HG03571 (cell line): ENCODE data around the gene CEMP1.

Experiments
- ATAC-seq: cut with Tn5 transposase; IDR thresholded peaks from one replicate; pipeline ENCODE4 v1.9.1; 2021; ENCODE audit not compliant: unreplicated experiment

CEMP1 gene

DNA sequence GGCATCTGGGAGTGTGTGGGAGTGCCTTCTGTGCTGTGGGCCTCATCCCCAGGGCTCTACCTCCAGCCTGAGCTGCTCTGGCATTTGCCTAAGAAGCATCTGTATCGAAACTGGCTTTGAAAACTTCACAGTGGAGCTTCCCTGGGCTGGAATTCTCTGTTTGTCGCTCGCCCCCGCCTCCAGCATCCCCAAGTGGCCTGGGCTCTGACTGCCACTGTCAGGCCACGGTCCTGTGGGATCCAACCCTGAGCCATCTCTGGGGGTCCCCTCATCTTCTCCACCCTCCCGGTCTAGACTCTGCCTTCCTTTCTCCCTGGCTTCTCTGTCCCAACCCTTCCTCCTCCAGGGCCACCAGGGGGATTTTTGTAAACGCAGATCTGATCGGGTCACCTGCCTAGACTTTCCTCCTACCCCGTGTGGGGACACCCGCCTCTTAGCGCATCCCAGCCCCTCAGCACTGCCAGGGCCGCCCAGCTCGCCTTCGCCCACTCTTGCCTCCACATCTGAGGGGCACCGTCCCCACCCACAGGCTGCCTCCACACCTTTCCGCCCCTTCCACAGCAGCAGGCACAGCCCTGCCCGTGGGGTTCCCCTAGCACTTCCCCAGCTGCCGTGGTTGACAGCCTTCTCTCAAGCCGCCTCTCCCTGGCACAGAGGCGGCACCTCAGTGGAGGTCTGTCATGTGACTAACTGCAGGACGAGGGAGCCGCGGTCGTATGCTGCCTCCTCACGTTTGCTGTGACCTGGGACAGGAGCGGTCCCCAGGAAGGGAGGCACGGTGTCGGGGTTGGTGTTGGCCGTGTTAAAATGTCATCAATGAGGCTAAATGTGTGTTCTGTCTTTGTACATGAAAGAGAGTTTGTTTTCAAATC is 44.3 kb downstream of the CEMP1 start:
- ATAC-seq: no peak

DNA sequence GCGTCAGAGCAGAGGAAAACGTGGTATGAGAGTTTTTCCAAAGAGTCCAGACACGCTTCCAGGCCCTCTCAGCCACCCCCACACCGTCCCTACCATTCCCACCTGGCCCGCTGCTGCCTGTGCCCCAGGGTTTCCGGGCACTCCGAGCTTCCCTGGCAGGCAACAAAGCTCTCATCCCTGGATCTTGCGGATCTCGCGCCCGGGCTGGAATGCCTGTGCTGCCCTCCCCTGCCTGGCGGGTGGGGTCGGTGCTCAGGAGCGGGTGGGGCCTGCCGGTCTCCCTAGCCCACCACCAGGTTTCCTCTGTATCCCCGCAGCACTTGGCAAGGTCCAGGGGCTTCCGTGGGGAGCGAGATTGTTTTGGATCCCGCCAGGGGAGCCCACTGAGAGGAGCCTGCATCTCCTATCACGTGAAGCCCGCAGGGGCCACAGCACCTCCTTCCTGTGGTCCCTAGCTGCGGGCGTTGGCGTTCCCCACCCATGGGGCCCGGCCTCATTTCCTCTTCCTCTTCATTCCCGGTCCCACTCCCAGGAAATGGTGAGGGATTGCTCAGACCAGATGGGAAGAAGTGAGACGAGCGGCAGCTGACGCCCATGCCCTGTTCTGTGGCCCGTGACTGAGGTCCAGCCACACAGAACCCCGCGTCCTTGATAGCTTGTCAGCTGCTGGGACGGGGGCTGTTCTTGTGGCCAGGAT is 45.2 kb downstream of the CEMP1 start:
- no peak for ATAC-seq

DNA sequence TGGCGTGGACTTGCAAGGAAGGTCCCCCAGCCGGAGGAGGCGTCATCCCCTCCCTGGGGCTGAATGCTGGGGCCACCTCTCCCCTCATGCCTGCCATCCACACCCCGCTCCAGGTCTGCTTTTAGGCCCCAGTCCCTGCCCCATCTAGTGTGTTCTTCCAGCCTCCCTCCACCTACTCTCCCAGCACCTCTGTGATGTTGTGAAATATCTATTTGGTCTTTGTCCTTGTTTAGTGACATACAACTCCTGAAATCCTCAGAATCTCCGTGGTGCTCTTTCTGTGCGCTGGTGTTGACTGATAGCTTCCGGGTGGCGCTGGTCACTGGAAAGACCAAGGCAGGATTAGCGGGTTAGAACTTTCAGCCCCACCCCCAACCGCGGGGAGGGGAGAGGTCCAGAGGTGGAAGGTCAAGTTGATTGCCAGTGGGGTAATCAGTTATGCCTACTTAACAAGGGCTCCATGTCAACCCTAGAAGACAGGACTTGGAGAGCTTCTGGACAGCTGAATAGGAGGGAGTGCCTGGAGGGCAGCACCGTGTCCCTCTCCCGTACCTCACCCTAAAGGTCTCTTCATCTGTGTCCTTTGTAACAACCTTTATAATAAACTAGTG is 46.2 kb downstream of the CEMP1 start:
- ATAC-seq: no peak

DNA sequence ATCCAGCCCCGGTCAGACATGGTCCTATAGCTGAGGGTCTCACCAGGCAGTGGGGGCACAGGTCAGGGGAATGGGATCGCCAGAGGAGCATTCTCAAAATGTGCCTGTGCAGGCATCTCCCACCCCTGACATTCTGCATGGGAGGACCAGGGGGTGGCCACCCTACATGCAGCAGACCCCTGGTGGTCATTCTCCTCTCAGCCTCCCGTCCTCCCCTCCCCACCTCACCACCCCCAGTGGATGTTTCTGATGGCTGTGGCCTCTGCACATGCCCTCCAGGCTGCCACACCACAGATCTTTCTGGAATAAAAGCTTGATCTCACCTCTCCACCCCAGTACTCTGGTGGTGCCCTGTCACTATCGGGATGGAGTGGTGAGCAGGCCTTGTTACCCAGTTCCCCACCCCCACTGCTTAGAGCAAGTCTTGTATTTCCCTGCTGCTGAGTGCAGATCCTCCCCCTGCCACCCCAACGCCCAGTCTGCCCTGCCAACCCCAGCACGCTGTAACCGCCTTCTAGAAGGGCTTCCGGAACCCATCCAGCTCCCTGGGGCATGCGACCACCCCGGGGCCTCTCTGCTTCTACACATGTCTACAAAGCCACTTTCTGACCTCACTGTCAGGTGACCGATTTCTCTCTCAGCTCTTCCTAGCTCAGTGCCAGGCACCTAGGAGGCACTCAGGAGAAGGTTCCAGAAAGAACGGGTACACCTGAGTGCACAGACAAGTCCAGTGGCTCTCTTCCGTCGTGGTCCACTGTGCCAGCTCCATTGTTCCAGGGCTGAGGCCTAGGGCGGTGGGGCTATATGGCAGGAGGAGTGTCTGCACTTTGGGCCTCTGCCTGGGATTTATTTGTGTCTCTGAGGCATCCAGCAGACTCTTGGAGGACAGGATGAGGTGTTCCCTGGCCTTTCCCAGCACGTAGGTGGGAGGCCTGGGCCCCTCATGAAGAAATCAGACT is 47.0 kb downstream of the CEMP1 start:
- no peak for ATAC-seq

DNA sequence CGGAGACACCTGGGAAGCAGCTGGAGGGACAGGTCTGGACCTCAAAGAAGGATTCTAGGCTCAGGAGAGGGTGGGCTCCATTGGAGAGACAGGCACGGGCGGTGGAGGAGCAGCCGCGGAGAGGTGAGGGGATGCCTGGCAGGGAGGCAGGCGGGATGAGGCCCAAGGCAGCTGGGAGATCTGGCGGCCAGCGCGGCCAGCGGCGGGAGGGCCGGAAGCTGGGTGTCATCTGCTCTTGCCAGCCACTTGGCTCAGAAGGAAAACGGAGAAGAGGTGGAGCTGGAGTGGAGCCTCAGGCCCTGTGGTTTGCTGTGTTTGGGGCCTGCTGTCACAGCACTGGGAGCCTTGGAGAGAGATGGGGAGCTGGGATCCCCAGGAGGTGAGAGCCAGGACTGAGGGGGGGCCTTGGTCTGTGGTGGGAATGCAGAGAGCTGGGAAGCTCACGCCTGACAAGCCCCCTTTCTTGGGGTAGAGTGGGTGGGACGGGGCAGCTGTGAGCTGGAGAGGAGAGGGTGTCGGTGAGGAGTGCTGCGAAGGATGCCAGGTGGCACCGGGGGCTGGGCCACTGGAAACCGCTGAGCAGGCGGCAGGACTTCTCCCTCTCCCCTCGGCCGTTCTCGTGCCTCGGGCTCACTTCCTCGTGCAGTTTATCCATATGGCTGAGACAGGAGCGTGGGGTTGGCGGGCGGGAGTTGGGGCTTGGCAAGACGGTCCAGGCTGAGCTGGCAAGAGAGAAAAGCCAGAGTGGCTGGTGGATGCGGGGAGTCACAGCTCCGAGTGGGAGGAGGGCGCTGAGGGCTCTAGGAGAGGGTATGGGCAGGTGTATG is 48.3 kb downstream of the CEMP1 start:
- no peak for ATAC-seq

DNA sequence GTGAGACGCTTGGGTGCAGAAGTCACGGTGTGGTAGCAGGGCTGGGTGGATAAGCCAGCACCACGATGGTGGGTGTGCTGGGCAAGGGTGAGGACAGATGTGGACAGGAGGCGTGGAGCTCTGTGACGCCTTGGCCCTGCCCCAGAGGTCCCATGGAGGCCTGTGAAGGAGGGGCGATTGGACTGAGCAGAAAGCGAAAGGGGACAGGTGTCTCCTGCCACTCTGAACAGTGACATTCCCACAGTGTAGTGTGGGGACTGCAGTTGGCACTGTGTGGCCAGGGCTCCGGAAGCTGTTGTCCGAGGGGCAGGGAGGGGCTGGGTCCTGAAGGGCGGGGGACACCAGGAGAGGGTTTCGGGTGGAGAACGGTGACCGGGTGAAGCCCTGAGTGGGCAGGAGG is 49.0 kb downstream of the CEMP1 start:
- ATAC-seq: no peak

DNA sequence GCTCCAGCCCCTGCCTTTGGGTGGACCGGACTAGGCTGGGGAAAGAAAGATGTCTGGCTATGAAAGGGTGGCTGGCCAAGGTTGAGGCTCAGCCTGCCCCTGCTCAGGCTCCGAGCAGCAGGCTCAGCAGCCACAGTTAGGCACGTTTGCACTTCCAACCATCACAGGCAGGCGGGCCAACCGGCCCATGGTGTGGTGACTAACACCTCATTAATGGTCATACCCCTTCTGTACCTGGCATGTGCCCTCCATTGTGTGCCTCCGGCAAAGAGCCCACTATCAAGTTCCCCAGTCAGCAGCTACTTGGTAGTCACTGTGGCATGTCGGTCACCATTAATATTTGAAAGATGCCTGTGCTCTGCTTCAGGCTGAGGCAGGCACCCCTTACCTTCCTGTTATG is 49.5 kb downstream of the CEMP1 start:
- no peak for ATAC-seq

DNA sequence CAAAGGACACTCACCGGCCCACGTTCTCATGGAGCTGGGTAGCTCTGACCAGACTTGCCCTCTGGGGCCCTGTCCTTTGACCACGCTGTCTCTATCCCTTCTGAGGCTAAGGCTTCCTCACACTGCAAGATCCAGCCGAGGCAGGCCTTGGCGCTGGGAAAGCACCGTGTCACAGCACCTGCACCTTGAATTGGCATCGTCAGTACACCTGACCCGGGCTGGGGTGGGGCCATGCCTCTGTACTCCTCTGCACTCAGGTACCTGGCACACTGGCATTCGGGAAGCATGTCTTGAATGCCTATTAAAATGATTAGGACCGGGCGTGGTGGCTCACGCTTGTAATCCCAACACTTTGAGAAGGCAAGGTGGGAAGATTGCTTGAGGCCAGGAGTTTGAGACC is 50.3 kb downstream of the CEMP1 start:
- no peak for ATAC-seq
